Measurements from ENCODE around the gene CDKL4.
"Not testable (repeated sequence)": the region's sequence is repeated elsewhere in the genome, so short reads cannot be mapped to it uniquely, and the experiment has no call there.

The CDKL4 gene

DNA sequence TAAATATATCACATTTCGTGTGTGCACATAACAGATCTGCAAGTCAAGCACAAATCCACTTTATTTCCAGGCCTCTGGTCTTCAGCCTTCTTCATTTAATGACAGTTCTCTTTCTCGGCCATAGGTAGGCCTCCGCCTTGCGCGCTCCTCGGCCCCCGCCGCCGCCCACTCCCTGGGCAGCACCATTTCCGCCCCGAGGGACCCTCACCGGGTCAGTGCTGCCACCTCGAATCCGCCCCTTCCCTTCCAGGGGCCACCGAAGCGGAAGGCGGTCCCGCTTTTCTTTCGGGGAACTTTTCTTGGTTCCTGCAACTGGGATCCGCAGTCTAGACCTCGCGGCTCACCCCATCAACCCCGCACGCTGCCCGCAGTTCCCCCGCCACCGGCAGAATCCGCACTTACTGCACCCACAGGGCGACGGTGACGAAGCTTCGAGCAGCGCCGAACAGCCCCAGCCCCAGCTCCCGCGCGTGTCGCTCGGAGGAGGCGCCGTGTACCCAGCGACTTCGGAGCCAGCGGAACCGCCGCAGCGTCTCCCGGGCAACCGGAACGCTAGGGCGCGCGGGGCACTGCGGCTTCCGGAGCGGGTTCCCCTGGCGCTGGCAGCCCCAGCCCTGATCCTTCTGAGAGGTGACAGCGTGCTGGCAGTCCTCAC lies at the start of gene CDKL4:
CDKL4 (minus strand) TSS at position 502 of the 655 bp plus-strand sequence.
- DNase-seq: peak; percentile 58

- no peak for DNase-seq
Observed at GRCh38 chr2:39290433-39290832, 46.7 kb upstream of the CDKL4 start.

DNA sequence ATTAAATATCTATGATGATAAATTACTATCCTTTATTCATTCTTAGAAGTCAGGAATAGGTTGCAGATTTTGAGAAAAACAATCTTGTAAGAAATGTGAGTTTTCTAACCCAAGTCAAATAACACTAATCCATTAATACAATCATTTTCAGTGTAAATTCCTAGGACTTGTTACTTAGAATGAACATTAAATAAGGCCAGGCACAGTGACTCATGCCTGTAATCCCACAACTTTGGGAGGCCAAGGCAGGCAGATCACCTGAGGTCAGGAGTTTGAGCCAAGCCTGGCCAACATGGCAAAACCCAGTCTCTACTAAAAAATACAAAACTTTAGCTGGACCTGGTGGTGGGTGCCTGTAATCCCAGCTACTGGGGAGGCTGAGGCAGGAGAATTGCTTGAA lies 45.8 kb upstream of the CDKL4 start:
- DNase-seq: no peak

GRCh38 chr2:39283561-39283960 lies 39.8 kb upstream of the CDKL4 start:
- DNase-seq: no peak

DNA sequence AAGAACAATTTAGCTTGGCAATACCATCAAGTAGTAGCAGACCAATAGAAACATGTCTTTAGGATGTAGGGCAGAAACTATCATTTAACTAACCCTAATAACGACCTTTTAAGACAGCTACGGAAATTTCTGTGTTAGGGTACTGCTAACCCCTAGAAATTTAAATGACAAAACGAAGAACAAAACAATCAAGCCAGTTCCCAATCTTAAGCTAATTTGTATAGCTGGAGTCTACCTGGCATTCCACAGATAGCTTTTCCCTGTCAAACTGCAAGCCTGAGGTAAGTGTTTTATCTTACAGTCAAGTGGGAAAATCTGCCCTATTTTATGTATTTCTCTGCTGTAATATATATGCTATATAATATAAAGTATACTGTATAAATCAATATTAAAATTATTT lies 37.6 kb upstream of the CDKL4 start:
- DNase-seq: no peak

- DNase-seq: no peak
Observed at GRCh38 chr2:39275016-39275415, 31.2 kb upstream of the CDKL4 start.

DNA sequence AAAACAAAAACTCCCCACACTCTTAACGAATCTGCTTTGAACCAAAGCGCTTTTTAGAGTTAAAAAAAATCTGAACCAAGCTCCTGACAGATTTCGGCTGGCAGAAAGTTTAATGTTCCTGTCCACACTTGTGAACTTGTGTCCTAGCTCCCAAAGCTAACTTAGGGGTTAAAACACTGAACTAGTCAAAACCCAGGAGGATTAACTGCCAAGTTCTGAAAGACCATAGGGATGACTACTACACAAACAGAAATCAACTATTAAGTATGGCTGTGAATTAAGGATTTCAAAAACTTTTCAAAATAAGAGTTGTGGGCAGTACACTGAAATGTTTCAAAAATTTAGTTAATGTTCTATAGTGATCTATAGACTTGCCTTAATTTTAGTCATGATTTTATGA lies 26.2 kb upstream of the CDKL4 start:
- no peak for DNase-seq

DNA sequence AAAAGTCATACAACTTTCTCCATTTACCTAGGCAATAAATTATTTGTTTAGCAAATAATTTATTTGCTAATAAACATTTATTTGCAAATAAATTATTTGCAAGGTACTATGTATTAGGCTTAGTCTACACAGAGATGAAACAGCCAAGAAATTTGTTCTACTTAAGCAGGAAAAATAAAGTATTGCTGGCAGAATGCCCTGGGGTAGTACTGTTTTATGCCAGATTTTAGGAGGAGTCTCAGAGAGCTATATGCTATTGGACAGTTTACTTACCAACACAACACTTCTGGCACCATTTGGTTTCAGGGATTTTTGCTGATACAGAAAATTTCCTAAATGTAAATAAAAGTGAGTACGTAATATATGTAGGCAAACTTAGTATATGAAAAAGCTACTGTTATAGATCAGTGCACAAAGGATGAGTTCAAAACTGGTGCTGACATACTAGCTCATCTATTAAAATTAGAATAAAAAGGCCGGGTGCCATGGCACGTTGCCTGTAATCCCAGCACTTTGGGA lies 23.2 kb upstream of the CDKL4 start:
- DNase-seq: no peak

DNA sequence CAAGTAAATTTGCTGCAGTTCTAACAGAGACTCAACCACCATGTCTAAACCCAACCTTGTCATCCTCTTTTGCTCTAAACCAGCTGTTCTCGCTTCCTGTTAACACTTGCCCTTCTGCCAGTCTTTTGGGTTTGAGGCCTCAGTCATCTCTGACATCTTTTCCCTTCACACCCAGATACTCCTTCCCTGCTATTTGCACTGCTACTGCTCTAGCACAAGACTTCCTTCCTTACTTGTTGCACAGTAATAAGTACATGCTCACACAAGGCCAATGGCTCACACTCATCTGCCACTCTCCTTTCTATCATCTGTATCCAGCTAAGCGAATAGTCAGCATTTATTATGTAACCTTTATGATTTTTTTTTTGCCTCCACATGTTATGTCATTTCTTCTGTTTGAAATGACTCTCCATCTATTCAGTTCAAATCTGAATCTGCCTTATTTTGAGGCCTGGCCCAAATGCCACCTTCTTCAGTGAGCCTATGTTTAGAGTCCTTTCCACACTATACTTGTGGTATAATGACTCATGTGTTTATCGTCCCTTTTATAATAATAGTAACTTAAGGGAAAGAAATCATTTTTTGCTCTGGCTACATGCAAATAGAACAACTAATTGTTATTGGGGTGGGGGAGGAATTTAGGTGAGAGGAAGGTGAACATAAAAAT lies 22.5 kb upstream of the CDKL4 start:
- peak; percentile 8 for DNase-seq

DNA sequence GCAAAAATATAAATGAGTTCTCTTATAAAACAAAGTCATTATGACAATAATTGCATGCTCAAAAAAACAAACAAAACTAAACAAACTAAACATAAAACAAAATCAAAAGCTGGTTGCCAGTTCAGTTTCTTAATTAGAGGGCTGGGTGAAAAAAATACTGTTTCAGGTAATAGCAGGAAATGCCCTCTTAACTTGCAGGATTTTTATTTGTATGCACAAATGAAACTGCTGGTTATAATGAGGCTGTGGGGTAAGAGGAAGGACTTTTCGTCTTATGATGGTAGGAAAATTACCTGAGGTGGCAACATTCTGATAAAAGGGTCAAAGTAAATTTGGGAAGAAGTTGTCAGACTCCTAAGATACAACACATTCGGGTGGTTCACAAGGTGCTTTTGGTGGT lies 21.5 kb upstream of the CDKL4 start:
- no peak for DNase-seq

GRCh38 chr2:39264733-39265132 lies 21.0 kb upstream of the CDKL4 start:
- DNase-seq: peak; percentile 9

- no peak for DNase-seq
Observed at GRCh38 chr2:39260087-39260486, 16.3 kb upstream of the CDKL4 start.

DNA sequence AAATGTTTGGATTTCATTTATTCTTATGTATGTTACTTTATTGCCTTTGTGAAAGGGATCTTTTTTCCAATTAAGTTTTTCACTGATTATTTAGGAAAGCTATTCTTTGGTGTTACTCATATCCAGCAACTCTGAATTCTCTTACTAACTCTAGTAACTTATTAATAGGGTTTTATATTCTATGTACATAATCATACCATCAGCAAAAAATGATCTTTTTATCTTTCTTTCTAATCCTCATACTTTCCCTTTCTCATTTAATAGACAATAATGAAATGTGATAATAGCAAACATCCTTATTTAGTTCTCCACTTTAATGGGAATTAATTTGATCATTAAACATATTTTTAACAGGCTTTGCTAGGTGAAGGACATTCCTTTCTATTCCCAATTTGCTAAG lies 12.3 kb upstream of the CDKL4 start:
- no peak for DNase-seq

DNA sequence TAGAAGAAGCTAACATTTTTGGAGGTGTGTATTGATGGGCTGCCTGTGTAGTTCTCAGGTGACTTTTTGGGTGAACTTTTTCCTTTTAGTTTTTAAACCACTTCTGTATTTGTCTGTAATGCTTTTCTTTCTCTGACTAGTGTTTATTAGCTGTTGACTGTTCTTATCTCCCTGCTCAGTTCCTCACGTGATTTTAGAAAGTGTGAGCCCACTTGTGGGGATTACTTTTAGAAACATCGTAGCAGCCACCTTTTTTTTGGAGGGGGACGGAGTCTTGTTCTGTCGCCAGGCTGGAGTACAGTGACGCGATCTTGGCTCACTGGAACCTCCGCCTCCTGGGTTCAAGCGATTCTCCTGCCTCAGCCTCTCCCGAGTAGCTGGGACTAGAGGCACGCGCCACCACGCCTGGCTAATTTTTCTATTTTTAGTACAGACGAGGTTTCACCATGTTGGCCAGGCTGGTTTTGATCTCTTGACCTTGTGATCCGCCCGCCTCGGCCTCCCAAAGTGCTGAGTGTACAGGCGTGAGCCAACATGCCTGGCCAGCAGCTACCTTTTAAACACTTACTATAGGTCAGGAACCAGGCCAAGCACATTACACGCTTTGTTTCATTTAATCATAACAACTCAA lies 9.2 kb upstream of the CDKL4 start:
- no peak for DNase-seq

GRCh38 chr2:39247512-39248043 lies 3.8 kb upstream of the CDKL4 start:
- no peak for DNase-seq

DNA sequence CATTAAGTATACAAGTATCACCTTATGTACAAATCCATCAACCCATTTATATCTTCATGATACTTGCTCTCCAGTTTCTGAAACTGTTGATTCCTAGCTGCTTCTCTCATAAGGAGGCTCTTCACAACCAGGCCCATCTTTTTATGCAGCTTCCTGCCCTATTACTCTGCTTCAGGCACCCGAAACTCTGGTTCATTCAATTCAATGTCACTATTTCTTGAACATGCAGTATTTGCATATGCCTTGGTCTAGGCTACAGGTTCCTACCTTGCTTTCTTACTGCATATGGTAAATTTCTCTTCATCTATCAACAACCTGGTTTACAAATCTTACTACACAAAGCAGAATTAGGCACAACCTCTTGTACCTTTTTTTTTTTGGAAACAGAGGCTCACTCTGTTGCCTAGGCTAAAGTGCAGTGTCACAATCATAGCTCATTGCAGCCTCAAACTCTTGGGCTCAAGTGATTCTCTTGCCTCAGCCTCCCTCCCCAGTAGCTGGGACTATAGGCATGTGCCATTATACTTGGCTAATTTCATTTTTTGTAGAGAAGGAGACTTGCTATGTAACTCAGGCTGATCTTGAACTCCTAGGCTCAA lies 2.7 kb upstream of the CDKL4 start:
- DNase-seq: no peak

- peak; percentile 54 for DNase-seq
Observed at GRCh38 chr2:39244963-39245625, 1.3 kb upstream of the CDKL4 start.

DNA sequence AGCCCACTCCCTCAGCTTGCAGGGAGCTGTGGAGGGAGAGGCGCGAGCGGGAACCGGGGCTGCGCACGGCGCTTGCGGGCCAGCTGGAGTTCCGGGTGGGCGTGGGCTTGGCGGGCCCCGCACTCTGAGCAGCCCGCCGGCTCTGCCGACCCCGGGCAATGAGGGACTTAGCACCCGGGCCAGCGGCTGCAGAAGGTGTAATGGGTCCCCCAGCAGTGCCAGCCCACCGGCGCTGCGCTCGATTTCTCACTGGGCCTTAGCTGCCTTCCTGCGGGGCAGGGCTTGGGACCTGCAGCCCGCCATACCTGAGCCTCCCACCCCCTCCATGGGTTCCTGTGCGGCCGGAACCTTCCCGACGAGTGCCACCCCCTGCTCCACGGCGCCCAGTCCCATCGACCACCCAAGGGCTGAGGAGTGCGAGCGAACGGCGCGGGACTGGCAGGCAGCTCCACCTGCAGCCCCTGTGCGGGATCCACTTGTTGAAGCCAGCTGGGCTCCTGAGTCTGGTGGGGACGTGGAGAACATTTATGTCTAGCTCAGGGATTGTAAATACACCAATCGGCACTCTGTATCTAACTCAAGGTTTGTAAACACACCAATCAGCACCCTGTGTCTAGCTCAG lies 582 bp upstream of the CDKL4 start:
- not testable (repeated sequence) for DNase-seq

GRCh38 chr2:39241588-39241987 lies 2.2 kb downstream of the CDKL4 start:
- DNase-seq: no peak

DNA sequence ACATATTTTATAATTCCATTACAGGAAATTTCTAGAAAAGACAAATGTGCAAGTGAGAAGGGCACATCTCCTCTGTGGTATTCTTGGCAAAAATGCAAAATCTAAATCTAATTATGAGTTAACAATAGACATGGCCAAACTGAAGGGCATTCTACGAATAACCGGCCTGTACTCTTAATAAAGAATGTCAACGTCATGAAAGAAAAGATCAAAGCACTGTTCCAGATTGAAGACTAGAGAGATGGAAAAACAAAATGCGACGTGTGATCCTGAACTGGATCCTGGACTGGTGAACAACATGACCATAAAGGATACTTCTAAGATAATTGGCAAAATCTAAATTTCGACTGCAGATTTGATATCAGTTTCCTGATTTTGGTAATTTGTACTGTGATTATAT lies 3.0 kb downstream of the CDKL4 start:
- no peak for DNase-seq

DNA sequence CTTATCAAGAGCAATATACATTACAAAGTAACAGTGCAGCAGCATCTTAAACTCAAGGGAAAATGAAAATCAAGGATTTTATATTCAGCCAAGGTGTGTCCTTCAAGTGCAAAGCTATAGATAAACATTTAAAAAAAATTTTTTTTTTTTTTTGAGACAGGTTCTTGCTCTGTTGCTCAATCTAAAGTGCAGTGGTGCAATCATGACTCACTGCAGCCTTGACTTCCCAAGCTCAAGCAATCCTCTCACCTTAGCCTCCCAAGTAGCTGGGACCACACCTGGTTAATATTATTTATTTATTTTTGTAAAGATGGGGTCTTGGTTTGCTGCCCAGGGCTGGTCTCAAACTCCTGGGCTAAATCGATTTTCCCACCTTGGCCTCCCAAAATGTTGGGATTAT lies 9.0 kb downstream of the CDKL4 start:
- DNase-seq: no peak

DNA sequence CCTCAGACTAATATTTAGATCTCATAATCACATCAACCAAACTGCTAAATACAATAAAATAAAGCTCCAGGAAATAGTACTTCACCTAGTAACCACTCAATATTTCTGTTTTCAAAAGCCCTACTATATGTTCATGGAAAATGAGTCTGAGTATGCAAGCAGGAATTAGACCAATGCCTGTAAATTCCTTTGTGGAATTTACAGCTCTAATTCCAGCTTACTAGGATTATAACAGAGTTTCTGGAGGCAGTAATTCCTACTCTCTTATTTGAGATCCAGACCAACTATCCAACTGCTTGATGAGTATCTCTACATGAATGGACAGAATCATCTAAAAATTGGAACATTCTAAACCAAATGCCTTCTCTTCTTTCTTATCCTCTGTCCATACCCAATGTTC lies 11.6 kb downstream of the CDKL4 start:
- no peak for DNase-seq

Data from CD4-positive, alpha-beta T cell treated with Interleukin-17A for 4 hours (primary cell).